ENCODE data around the gene IGFBP2. TPM values are rescaled to one million over a fixed set of nuclear protein-coding genes. Genes with fewer than 3 reads are reported as not detected.

The IGFBP2 gene
- total and polyA plus RNA-seq, 2 experiments from 2014 or later = 177 to 364 TPM

DNA sequence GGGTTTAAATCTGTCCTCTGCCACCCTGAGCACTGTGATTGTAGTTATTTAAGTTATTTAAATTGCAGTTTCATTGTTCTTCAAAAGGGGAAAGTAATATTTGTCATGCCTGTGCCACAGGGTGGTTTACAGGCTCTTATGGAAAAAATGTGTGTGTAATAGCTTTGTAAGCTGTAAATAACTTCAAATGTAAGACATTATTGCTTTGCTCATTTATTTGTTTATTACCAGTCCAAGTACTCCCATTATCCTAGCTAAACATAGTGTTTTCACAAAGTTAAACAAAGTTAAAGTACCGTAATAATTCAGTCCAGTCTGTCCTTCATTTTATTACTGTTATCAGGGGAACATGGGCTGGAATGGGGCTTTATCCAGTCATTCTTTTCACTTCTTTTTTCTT is 43.4 kb upstream of the IGFBP2 start (continued):
- TF ChIP-seq, protein P1, sequence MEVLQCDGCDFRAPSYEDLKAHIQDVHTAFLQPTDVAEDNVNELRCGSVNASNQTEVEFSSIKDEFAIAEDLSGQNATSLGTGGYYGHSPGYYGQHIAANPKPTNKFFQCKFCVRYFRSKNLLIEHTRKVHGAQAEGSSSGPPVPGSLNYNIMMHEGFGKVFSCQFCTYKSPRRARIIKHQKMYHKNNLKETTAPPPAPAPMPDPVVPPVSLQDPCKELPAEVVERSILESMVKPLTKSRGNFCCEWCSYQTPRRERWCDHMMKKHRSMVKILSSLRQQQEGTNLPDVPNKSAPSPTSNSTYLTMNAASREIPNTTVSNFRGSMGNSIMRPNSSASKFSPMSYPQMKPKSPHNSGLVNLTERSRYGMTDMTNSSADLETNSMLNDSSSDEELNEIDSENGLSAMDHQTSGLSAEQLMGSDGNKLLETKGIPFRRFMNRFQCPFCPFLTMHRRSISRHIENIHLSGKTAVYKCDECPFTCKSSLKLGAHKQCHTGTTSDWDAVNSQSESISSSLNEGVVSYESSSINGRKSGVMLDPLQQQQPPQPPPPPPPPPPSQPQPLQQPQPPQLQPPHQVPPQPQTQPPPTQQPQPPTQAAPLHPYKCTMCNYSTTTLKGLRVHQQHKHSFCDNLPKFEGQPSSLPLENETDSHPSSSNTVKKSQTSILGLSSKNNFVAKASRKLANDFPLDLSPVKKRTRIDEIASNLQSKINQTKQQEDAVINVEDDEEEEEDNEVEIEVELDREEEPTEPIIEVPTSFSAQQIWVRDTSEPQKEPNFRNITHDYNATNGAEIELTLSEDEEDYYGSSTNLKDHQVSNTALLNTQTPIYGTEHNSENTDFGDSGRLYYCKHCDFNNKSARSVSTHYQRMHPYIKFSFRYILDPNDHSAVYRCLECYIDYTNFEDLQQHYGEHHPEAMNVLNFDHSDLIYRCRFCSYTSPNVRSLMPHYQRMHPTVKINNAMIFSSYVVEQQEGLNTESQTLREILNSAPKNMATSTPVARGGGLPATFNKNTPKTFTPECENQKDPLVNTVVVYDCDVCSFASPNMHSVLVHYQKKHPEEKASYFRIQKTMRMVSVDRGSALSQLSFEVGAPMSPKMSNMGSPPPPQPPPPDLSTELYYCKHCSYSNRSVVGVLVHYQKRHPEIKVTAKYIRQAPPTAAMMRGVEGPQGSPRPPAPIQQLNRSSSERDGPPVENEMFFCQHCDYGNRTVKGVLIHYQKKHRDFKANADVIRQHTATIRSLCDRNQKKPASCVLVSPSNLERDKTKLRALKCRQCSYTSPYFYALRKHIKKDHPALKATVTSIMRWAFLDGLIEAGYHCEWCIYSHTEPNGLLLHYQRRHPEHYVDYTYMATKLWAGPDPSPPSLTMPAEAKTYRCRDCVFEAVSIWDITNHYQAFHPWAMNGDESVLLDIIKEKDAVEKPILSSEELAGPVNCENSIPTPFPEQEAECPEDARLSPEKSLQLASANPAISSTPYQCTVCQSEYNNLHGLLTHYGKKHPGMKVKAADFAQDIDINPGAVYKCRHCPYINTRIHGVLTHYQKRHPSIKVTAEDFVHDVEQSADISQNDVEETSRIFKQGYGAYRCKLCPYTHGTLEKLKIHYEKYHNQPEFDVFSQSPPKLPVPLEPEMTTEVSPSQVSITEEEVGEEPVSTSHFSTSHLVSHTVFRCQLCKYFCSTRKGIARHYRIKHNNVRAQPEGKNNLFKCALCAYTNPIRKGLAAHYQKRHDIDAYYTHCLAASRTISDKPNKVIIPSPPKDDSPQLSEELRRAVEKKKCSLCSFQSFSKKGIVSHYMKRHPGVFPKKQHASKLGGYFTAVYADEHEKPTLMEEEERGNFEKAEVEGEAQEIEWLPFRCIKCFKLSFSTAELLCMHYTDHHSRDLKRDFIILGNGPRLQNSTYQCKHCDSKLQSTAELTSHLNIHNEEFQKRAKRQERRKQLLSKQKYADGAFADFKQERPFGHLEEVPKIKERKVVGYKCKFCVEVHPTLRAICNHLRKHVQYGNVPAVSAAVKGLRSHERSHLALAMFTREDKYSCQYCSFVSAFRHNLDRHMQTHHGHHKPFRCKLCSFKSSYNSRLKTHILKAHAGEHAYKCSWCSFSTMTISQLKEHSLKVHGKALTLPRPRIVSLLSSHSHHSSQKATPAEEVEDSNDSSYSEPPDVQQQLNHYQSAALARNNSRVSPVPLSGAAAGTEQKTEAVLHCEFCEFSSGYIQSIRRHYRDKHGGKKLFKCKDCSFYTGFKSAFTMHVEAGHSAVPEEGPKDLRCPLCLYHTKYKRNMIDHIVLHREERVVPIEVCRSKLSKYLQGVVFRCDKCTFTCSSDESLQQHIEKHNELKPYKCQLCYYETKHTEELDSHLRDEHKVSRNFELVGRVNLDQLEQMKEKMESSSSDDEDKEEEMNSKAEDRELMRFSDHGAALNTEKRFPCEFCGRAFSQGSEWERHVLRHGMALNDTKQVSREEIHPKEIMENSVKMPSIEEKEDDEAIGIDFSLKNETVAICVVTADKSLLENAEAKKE (CRISPR knock-in tag; IDR thresholded peaks at IDR 0.05) = no peak
- TF ChIP-seq POLR2AphosphoS5 (IDR thresholded peaks at IDR 0.05; ENCODE audit: low read depth) = no peak
- no peak for TF ChIP-seq ZNF331 (CRISPR knock-in tag; IDR thresholded peaks at IDR 0.05; ENCODE audit: low read depth)
- no peak for TF ChIP-seq NANOG (IDR thresholded peaks at IDR 0.05; ENCODE audit: borderline replicate concordance)
- TF ChIP-seq, protein P2, sequence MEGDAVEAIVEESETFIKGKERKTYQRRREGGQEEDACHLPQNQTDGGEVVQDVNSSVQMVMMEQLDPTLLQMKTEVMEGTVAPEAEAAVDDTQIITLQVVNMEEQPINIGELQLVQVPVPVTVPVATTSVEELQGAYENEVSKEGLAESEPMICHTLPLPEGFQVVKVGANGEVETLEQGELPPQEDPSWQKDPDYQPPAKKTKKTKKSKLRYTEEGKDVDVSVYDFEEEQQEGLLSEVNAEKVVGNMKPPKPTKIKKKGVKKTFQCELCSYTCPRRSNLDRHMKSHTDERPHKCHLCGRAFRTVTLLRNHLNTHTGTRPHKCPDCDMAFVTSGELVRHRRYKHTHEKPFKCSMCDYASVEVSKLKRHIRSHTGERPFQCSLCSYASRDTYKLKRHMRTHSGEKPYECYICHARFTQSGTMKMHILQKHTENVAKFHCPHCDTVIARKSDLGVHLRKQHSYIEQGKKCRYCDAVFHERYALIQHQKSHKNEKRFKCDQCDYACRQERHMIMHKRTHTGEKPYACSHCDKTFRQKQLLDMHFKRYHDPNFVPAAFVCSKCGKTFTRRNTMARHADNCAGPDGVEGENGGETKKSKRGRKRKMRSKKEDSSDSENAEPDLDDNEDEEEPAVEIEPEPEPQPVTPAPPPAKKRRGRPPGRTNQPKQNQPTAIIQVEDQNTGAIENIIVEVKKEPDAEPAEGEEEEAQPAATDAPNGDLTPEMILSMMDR (conservative IDR thresholded peaks at IDR 0.05; ENCODE audit: low read depth in 2 of 2) = no peak
- no peak for TF ChIP-seq CREB1 (CRISPR knock-in tag; IDR thresholded peaks at IDR 0.05; ENCODE audit: low read depth)
- no peak for TF ChIP-seq ETS1 (IDR thresholded peaks at IDR 0.05)
